ENCODE data around the gene MYZAP.
A peak's percentile ranks its signal among the peaks of the same experiment; 100 is the strongest.

MYZAP gene

DNA sequence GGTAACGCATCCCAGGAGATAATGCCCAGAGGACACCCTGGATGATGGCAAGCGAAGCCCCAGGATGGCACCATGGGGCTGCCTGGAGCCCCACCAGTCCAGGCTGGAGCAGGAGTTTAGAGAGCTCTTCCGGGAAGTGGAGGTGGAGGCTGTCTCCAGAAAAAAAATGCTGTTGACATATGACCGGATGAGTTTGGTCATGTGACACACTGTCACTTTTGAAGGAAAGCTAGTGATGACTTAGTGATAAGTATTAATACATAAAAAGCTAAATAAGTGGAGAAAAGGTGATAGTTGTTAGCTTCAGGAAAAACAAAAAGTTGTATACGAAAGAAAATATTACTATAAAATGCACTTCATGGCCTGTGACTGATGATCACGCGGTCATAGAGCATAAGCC lies 20.0 kb upstream of the MYZAP start:
- H3K4me1 ChIP-seq (ENCODE audit: control insufficient read depth in 5 of 5, insufficient read depth in 5 of 5, low read length in 5 of 5) = peaks cover 2 to 11% (median 9%) of the 10 kb centered on the region in 5 donors
- H3K9me3 ChIP-seq (ENCODE audit: control insufficient read depth in 5 of 5, low read length in 5 of 5) = no peaks in the 10 kb centered on the region
- no peak overlapping the region for H3K4me3 ChIP-seq (ENCODE audit: low read depth in 1 of 5, low read length in 5 of 5)
- no peak overlapping the region for H3K9ac ChIP-seq (ENCODE audit: low read length in 5 of 5)
- no peak overlapping the region for H3K27ac ChIP-seq (ENCODE audit: low read depth, low read length)
- no peaks in the 10 kb centered on the region for H3K36me3 ChIP-seq (ENCODE audit: control insufficient read depth in 5 of 5, insufficient read depth in 5 of 5, low read length in 5 of 5)
- no peaks in the 10 kb centered on the region for H3K27me3 ChIP-seq (ENCODE audit: control insufficient read depth in 5 of 5, insufficient read depth in 4 of 5, low read length in 5 of 5)

DNA sequence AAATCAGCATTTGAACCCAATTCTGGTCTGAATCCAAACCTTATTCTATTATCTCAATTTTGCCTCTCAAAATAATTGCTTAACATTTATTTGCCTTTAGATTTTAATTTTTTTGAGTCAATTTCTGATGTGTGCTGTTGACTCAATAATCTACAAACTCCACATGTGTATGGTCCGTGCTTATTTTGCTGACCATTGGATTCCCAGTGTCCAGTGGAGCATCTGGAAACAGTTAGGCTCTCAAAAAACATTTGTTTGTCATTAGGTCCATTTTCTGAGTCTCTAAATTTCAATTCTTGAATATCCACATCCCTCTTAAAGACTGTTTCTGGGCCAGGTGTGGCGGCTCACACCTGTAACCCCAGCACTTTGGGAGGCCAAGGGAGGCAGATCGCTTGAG lies 19.2 kb upstream of the MYZAP start:
- H3K4me3 ChIP-seq (ENCODE audit: low read depth in 1 of 5, low read length in 5 of 5) = no peak overlapping the region
- H3K36me3 ChIP-seq (ENCODE audit: control insufficient read depth in 5 of 5, insufficient read depth in 5 of 5, low read length in 5 of 5) = no peaks in the 10 kb centered on the region
- H3K9ac ChIP-seq (ENCODE audit: low read length in 5 of 5) = no peak overlapping the region
- no peak overlapping the region for H3K27ac ChIP-seq (ENCODE audit: low read depth, low read length)
- no peaks in the 10 kb centered on the region for H3K27me3 ChIP-seq (ENCODE audit: control insufficient read depth in 5 of 5, insufficient read depth in 4 of 5, low read length in 5 of 5)
- no peaks in the 10 kb centered on the region for H3K9me3 ChIP-seq (ENCODE audit: control insufficient read depth in 5 of 5, low read length in 5 of 5)
- H3K4me1 ChIP-seq (ENCODE audit: control insufficient read depth in 5 of 5, insufficient read depth in 5 of 5, low read length in 5 of 5) = peaks cover 0 to 9% (median 4%) of the 10 kb centered on the region in 5 donors

DNA sequence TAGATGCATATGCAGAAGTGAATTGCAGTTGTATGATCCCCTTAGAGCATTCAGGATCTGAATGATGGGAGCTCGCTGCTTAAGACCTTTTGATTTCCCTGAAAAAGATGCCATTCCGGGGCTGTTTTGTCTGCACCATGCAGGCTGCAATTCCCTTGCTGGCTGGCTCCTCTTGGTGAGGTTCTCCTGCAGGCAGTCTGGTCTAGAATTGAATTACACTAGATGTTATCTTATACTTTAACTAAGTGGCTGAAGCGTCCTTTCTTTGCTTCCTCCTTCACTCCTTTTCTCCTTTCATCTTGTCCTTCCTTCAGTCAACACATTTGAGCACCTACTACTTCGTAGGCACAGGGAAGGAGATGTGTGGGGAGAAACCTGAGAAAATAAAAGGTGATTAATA lies 18.6 kb upstream of the MYZAP start:
- Histone ChIP-seq H3K36me3 (ENCODE audit: control insufficient read depth in 5 of 5, insufficient read depth in 5 of 5, low read length in 5 of 5) (no peaks in the 10 kb centered on the region), H3K9ac (ENCODE audit: low read length in 5 of 5) (no peak overlapping the region), H3K4me1 (ENCODE audit: control insufficient read depth in 5 of 5, insufficient read depth in 5 of 5, low read length in 5 of 5) (peaks cover 0 to 16% (median 10%) of the 10 kb centered on the region in 5 donors), H3K9me3 (ENCODE audit: control insufficient read depth in 5 of 5, low read length in 5 of 5) (no peaks in the 10 kb centered on the region), H3K27me3 (ENCODE audit: control insufficient read depth in 5 of 5, insufficient read depth in 4 of 5, low read length in 5 of 5) (no peaks in the 10 kb centered on the region), H3K4me3 (ENCODE audit: low read depth in 1 of 5, low read length in 5 of 5) (no peak overlapping the region), H3K27ac (ENCODE audit: low read depth, low read length) (no peak overlapping the region)

DNA sequence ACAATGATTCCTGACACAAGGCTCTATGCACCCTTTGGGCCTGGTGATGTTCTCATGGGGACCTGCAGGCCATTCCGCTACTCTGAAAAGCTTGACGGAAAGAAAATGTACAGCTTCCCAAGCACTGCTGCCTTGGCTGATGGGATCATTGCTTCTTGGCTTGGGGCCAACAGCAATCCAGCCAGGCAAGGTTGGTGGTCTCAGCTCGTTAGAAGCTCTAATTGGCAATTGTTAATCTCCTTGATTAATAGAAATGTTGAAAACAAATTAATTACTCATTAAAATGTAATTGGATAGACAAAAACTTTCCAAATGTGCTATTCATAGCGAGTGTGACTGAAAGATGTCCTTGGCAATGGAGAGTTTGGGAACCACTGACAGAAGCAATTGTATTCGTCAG lies 16.3 kb upstream of the MYZAP start:
- Histone ChIP-seq H3K4me1 (ENCODE audit: control insufficient read depth in 5 of 5, insufficient read depth in 5 of 5, low read length in 5 of 5) (peaks cover 4 to 26% (median 21%) of the 10 kb centered on the region in 5 donors), H3K27me3 (ENCODE audit: control insufficient read depth in 5 of 5, insufficient read depth in 4 of 5, low read length in 5 of 5) (no peaks in the 10 kb centered on the region), H3K27ac (ENCODE audit: low read depth, low read length) (no peak overlapping the region), H3K36me3 (ENCODE audit: control insufficient read depth in 5 of 5, insufficient read depth in 5 of 5, low read length in 5 of 5) (no peaks in the 10 kb centered on the region), H3K9me3 (ENCODE audit: control insufficient read depth in 5 of 5, low read length in 5 of 5) (no peaks in the 10 kb centered on the region), H3K4me3 (ENCODE audit: low read depth in 1 of 5, low read length in 5 of 5) (no peak overlapping the region), H3K9ac (ENCODE audit: low read length in 5 of 5) (no peak overlapping the region)

DNA sequence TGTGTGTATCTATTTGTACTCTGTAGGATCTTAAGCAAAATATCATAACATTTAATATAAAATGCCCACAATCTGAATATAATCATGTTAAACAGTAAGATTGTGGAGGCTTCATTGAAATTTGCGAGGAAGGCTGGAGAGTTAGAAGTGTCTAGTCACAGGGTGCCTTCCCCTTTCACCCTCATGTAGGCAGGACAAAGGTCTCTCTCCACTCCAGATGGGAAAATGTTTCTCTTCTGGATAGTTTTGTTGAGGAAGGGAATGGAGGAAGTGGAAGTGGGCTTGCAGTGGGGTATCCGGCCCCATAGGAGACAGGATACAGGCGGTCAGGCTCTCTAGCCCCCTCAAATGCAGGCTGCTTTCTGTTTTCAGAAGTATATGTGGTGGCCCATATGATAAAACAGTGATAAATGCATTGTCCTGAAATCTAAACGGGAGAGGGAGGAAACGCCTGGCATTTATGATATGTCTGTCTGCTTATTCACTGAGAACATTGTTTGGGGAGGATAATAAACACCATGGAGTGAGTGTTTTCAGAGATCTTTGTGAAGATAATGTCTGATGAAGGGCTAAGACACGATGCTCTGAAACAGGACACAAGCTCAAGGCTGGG lies 13.3 kb upstream of the MYZAP start:
- Histone ChIP-seq H3K27ac (ENCODE audit: low read depth, low read length) (peak overlapping the region; percentile 70), H3K27me3 (ENCODE audit: control insufficient read depth in 5 of 5, insufficient read depth in 4 of 5, low read length in 5 of 5) (no peaks in the 10 kb centered on the region), H3K9me3 (ENCODE audit: control insufficient read depth in 5 of 5, low read length in 5 of 5) (peaks cover 0 to 15% (median 8%) of the 10 kb centered on the region in 5 donors), H3K4me3 (ENCODE audit: low read depth in 1 of 5, low read length in 5 of 5) (peak overlapping the region in 1 of 5 donors; percentile 17), H3K36me3 (ENCODE audit: control insufficient read depth in 5 of 5, insufficient read depth in 5 of 5, low read length in 5 of 5) (no peaks in the 10 kb centered on the region), H3K9ac (ENCODE audit: low read length in 5 of 5) (peak overlapping the region in 1 of 5 donors; percentile 34), H3K4me1 (ENCODE audit: control insufficient read depth in 5 of 5, insufficient read depth in 5 of 5, low read length in 5 of 5) (peaks cover 4 to 23% (median 20%) of the 10 kb centered on the region in 5 donors)

DNA sequence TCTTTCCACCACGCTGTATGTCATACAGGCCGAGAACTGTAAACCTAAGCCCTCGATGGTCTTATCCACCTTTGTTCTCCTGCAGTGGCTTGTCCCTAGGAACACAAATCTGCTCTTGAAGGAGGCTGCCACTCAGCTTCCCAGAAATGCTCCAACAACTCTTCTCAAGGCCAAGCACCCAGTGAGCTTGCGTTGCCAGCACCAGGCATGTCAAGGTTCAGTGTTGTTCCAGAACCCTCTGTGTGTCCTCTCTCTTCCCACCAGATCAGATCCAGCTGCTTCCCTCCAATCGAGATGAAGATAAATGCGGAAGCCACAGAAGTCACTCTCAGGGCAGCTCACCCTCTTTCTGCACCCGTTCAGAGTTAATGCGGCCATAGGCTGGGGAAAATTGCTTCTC lies 11.3 kb upstream of the MYZAP start:
- H3K27me3 ChIP-seq (ENCODE audit: control insufficient read depth in 5 of 5, insufficient read depth in 4 of 5, low read length in 5 of 5) = no peaks in the 10 kb centered on the region
- no peak overlapping the region for H3K4me3 ChIP-seq (ENCODE audit: low read depth in 1 of 5, low read length in 5 of 5)
- H3K36me3 ChIP-seq (ENCODE audit: control insufficient read depth in 5 of 5, insufficient read depth in 5 of 5, low read length in 5 of 5) = no peaks in the 10 kb centered on the region
- H3K9ac ChIP-seq (ENCODE audit: low read length in 5 of 5) = no peak overlapping the region
- no peak overlapping the region for H3K27ac ChIP-seq (ENCODE audit: low read depth, low read length)
- H3K4me1 ChIP-seq (ENCODE audit: control insufficient read depth in 5 of 5, insufficient read depth in 5 of 5, low read length in 5 of 5) = peaks cover 4 to 23% (median 20%) of the 10 kb centered on the region in 5 donors
- peaks cover 0 to 21% (median 13%) of the 10 kb centered on the region in 5 donors for H3K9me3 ChIP-seq (ENCODE audit: control insufficient read depth in 5 of 5, low read length in 5 of 5)

DNA sequence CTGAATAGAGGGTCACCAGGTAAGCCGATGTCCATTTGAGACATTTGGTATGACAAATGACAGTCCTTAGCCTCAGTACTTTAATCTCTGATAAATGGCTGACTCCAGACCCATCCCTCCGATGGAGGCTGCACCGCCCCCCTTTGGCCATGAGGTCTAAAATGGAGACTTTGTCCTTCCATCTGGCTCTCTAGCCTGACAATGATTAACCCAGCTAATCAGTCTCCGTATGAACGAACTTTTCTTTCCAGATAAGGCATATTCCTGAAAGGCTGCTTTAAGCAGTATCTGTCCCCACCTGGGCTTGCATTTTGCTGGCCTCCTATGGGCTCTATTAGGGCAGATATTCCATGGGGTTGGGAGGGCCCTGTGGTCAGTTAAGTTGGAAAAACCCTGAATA lies 10.8 kb upstream of the MYZAP start:
- H3K9me3 ChIP-seq (ENCODE audit: control insufficient read depth in 5 of 5, low read length in 5 of 5) = peaks cover 0 to 21% (median 13%) of the 10 kb centered on the region in 5 donors
- no peak overlapping the region for H3K4me3 ChIP-seq (ENCODE audit: low read depth in 1 of 5, low read length in 5 of 5)
- H3K36me3 ChIP-seq (ENCODE audit: control insufficient read depth in 5 of 5, insufficient read depth in 5 of 5, low read length in 5 of 5) = no peaks in the 10 kb centered on the region

DNA sequence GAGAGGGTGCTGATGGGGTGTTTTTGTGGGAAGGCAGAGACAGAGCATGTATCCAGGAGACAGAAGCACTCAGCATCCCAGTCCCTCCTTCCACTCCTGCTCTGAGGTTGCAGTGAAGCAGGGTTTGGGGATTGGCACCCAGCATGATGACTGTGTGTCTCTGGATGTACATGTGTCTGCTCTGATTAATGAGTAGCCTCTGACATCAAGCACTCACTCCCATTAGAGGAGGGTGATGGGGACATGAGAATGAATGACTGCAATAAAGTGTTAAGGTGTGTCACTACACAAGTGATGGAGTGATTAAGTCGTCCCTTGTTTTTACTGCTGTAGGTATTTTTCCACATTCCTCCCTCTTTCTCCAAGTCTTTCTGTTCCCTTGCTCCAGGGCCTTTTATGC lies 9.6 kb upstream of the MYZAP start:
- Histone ChIP-seq H3K4me1 (ENCODE audit: control insufficient read depth in 5 of 5, insufficient read depth in 5 of 5, low read length in 5 of 5) (peaks cover 4 to 30% (median 26%) of the 10 kb centered on the region in 5 donors), H3K27ac (ENCODE audit: low read depth, low read length) (no peak overlapping the region), H3K9ac (ENCODE audit: low read length in 5 of 5) (no peak overlapping the region), H3K27me3 (ENCODE audit: control insufficient read depth in 5 of 5, insufficient read depth in 4 of 5, low read length in 5 of 5) (no peaks in the 10 kb centered on the region), H3K36me3 (ENCODE audit: control insufficient read depth in 5 of 5, insufficient read depth in 5 of 5, low read length in 5 of 5) (no peaks in the 10 kb centered on the region), H3K4me3 (ENCODE audit: low read depth in 1 of 5, low read length in 5 of 5) (no peak overlapping the region), H3K9me3 (ENCODE audit: control insufficient read depth in 5 of 5, low read length in 5 of 5) (peaks cover 0 to 21% (median 13%) of the 10 kb centered on the region in 5 donors)

More for the DNA sequence above, 10.8 kb upstream of the MYZAP start:
- H3K9ac ChIP-seq (ENCODE audit: low read length in 5 of 5) = no peak overlapping the region
- peaks cover 4 to 23% (median 20%) of the 10 kb centered on the region in 5 donors for H3K4me1 ChIP-seq (ENCODE audit: control insufficient read depth in 5 of 5, insufficient read depth in 5 of 5, low read length in 5 of 5)
- no peaks in the 10 kb centered on the region for H3K27me3 ChIP-seq (ENCODE audit: control insufficient read depth in 5 of 5, insufficient read depth in 4 of 5, low read length in 5 of 5)
- H3K27ac ChIP-seq (ENCODE audit: low read depth, low read length) = no peak overlapping the region

DNA sequence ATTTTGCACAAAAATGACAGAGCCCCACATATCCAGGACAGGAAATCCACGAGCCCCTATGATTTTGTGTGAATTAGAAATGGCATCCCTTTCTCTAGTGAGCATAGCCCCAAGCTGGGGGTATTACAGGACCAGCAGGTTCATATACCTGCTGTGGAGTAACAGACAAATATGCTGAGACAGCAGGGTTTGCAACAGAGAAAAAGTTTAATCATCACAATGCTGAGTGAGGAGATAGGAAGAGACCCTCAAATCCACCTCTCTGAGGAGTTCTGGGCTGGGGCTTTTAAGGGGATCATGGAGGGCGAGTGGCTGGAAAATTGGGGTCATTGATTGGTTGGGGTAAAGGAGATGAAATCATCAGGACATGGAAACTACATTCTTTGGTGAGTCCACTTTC lies 8.4 kb upstream of the MYZAP start:
- Histone ChIP-seq H3K4me3 (ENCODE audit: low read depth in 1 of 5, low read length in 5 of 5) (peak overlapping the region in 1 of 5 donors; percentile 7), H3K27ac (ENCODE audit: low read depth, low read length) (no peak overlapping the region), H3K9ac (ENCODE audit: low read length in 5 of 5) (no peak overlapping the region), H3K27me3 (ENCODE audit: control insufficient read depth in 5 of 5, insufficient read depth in 4 of 5, low read length in 5 of 5) (no peaks in the 10 kb centered on the region), H3K4me1 (ENCODE audit: control insufficient read depth in 5 of 5, insufficient read depth in 5 of 5, low read length in 5 of 5) (peaks cover 4 to 30% (median 29%) of the 10 kb centered on the region in 5 donors), H3K9me3 (ENCODE audit: control insufficient read depth in 5 of 5, low read length in 5 of 5) (peaks cover 0 to 21% (median 13%) of the 10 kb centered on the region in 5 donors), H3K36me3 (ENCODE audit: control insufficient read depth in 5 of 5, insufficient read depth in 5 of 5, low read length in 5 of 5) (no peaks in the 10 kb centered on the region)

DNA sequence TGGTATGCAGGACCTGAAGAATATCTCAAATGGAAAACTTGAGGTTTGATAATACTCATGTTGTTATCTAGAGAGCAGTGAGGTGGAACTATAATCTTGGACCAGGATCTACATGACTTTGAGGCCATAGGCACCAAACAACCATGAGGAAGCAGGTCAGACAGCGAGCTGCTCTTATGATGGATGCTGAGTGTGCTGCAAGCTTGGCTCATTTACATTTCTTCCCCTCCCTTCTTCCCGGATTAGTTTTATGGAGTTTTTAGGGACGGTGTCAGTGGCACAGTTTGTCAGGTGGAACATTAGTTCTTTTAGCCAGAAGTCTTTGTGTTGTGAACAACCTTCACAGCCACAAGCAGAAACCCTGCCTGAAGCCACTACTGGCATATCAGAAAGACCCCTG lies 8.0 kb upstream of the MYZAP start:
- Histone ChIP-seq H3K9ac (ENCODE audit: low read length in 5 of 5) (no peak overlapping the region), H3K4me1 (ENCODE audit: control insufficient read depth in 5 of 5, insufficient read depth in 5 of 5, low read length in 5 of 5) (peaks cover 3 to 30% (median 28%) of the 10 kb centered on the region in 5 donors), H3K4me3 (ENCODE audit: low read depth in 1 of 5, low read length in 5 of 5) (no peak overlapping the region)

More for the DNA sequence above, 8.0 kb upstream of the MYZAP start:
- H3K27ac ChIP-seq (ENCODE audit: low read depth, low read length) = no peak overlapping the region
- no peaks in the 10 kb centered on the region for H3K27me3 ChIP-seq (ENCODE audit: control insufficient read depth in 5 of 5, insufficient read depth in 4 of 5, low read length in 5 of 5)
- H3K9me3 ChIP-seq (ENCODE audit: control insufficient read depth in 5 of 5, low read length in 5 of 5) = peaks cover 0 to 21% (median 13%) of the 10 kb centered on the region in 5 donors
- no peaks in the 10 kb centered on the region for H3K36me3 ChIP-seq (ENCODE audit: control insufficient read depth in 5 of 5, insufficient read depth in 5 of 5, low read length in 5 of 5)
